Thyroid gland (tissue), 4 donors: ENCODE results near the gene EIF3L. TPM values are rescaled to one million over a fixed set of nuclear protein-coding genes. Genes with fewer than 3 reads are reported as not detected.

ENCODE experiments used
- DNase-seq, 2 donors: peaks; one replicate each; pipeline ENCODE4 v3.0.0-alpha.2; 2019
- H3K27ac ChIP-seq, 3 donors: fragments of 200-600 bp; sonication (generic); 1 replicate in 2 of 3; 2 replicates in 1 of 3; pipeline ENCODE4 v1.5.1; 2016 to 2019; ENCODE audit warnings: mild to moderate bottlenecking in 1 of 3, moderate library complexity in 1 of 3
- H3K27me3 ChIP-seq: fragments of 200-600 bp; sonication (generic); one replicate; pipeline ENCODE4 v1.5.1; 2019
- H3K36me3 ChIP-seq, 2 donors: fragments of 200-600 bp; sonication (generic); one replicate each; pipeline ENCODE4 v1.5.1; 2016 to 2019
- H3K4me1 ChIP-seq, 2 donors: fragments of 200-600 bp; sonication (generic); one replicate each; pipeline ENCODE4 v1.5.1; 2017 to 2019
- H3K4me3 ChIP-seq, 3 donors: fragments of 200-600 bp; sonication (generic); replicated peaks in 1 of 3; 1 replicate in 2 of 3; 2 replicates in 1 of 3; pipeline ENCODE4 v1.5.1; 2016; ENCODE audit warnings: mild to moderate bottlenecking in 1 of 3
- H3K9me3 ChIP-seq: fragments of 200-600 bp; sonication (generic); one replicate; pipeline ENCODE4 v1.5.1; 2017
- CTCF ChIP-seq, 6 experiments: fragments of 200-600 bp in 3 of 6; fragments of 450-650 bp in 3 of 6; sonication (generic) in 3 of 6; IDR thresholded peaks; one replicate each; pipeline ENCODE4 v1.5.1; 2016 to 2019; ENCODE audit warnings: antibody characterized with exemption in 6 of 6, mild to moderate bottlenecking in 2 of 6, inconsistent platforms in 1 of 6, moderate library complexity in 1 of 6
- POLR2A ChIP-seq, 2 donors: fragments of 450-650 bp; IDR thresholded peaks; one replicate each; pipeline ENCODE4 v1.6.1; 2017; ENCODE audit warnings: antibody characterized with exemption in 2 of 2, mild to moderate bottlenecking in 2 of 2, moderate library complexity in 1 of 2
- WGBS, 2 donors: methylation state at CpG; one replicate each; pipeline ENCODE4 v1.1.5; 2017; 5-methylcytosine and 5-hydroxymethylcytosine counted together
- intact Hi-C: fragments of 100-400 bp; cut with DNase I; formaldehyde crosslinking; loops from one replicate; pipeline ENCODE4 v1.15.1; 2023
- total RNA-seq, 4 donors: library from RNA; depleted of rRNA; stranded (reverse); fragments of >200 nt; gene quantifications; one replicate each; pipeline ENCODE4 v1.2.3, GENCODE V29; 2016

EIF3L gene
- total RNA-seq, 4 donors from 2014 or later: 423 to 557 (median 455) TPM

- TF ChIP-seq CTCF (IDR thresholded peaks at IDR 0.05) (no peak), POLR2A (IDR thresholded peaks at IDR 0.05) (peak in 1 of 2 donors; percentile 7)
- Histone ChIP-seq H3K27me3 (no peaks in the 10 kb centered on the region), H3K27ac (peak overlapping the region; percentile 44 to 83 (median 55)), H3K4me3 (peak overlapping the region; percentile 34 to 43 (median 34)), H3K4me1 (peaks cover 26 to 42% of the 10 kb centered on the region in 2 donors), H3K9me3 (no peaks in the 10 kb centered on the region), H3K36me3 (no peaks in the 10 kb centered on the region)
- intact Hi-C loops: no loop called here
- DNase-seq: peak; percentile 61 to 65
- 2 to 3% methylated on average over 19 of the region's 19 CpGs for WGBS, 2 donors
Measured at GRCh38 chr22:37806409-37807333, 42.5 kb upstream of the EIF3L start.

DNA sequence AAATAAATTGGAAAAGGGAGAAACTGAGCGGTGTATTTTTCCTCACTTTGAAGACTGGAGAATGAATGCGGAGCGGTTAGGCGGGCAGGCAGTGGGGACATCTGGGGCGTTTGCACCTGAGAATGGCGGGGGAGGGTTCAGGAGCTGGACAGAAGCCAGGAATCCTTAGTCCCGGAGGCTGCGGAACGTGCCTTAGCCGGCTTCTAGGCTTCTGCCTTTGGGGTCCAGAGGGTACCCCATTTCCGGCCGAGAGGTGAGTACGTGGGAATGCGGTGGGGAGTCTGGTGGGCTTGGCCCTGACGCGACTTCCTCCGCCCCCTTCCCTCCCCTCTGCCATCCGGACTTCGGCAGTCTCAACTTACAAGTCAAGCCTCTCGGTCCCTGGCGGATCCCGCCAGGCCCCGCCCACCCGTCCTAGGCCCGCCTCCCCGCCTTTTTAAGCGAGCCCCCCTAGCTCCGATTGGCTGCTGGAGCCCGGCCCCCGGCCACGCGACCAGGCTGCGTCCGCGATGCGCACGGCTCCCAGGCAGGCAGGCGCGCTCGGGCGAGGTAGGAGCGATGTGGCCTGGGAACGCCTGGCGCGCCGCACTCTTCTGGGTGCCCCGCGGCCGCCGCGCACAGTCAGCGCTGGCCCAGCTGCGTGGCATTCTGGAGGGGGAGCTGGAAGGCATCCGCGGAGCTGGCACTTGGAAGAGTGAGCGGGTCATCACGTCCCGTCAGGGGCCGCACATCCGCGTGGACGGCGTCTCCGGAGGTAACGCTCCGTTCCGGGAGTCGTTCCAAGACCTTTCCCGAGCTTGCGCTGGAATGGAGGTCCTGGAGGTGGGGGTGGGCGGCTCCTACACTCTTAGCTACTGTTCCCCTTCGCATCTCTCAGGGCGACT is 41.6 kb upstream of the EIF3L start, which contains the start of gene GCAT:
GCAT (plus strand) TSS at position 525 of the 884 bp plus-strand sequence; CDS start at position 559, 34 bp downstream.
- TF ChIP-seq POLR2A (IDR thresholded peaks at IDR 0.05) (peak; percentile 10 to 93), CTCF (IDR thresholded peaks at IDR 0.05) (no peak)
- intact Hi-C loops: no loop called here
- WGBS, 2 donors: 1 to 2% methylated on average over 16 to 23 of the region's 73 CpGs
- Histone ChIP-seq H3K27me3 (no peaks in the 10 kb centered on the region), H3K27ac (peak within 1 kb of the TSS; percentile 44 to 83 (median 55)), H3K4me1 (peaks cover 22 to 41% of the 10 kb centered on the region in 2 donors), H3K9me3 (no peaks in the 10 kb centered on the region), H3K36me3 (no peaks in the 10 kb centered on the region), H3K4me3 (peak within 1 kb of the TSS; percentile 34 to 47 (median 34))
- peak; percentile 97 to 98 for DNase-seq

DNA sequence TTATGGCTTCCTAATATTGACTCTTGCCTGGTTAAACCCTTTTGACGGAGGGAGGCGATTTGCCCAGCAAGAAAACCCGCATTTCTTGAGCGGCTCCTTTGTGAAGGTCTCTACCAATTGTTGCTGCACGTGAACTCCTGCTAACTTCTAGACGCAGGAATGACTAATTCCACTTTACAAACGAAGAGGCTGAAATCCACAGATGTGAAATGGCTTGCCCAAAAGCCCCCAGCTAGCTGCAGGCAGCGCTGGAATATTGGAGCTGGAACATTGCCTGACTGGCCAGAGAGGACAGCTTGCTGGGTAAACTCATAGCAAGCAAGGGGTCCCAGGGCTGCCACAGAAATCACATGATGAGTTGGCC is 40.9 kb upstream of the EIF3L start:
- peaks cover 0 to 3% of the 10 kb centered on the region in 2 donors for H3K36me3 ChIP-seq
- peak in 1 of 2 donors; percentile 36 for DNase-seq
- peak overlapping the region; percentile 9 to 47 (median 34) for H3K4me3 ChIP-seq
- H3K27ac ChIP-seq: peak overlapping the region in 2 of 3 donors; percentile 22 to 47
- WGBS, 2 donors: 4 to 14% methylated on average over 8 of the region's 8 CpGs
- H3K9me3 ChIP-seq: no peaks in the 10 kb centered on the region
- no peaks in the 10 kb centered on the region for H3K27me3 ChIP-seq
- intact Hi-C loops: no loop called here
- peaks cover 19 to 34% of the 10 kb centered on the region in 2 donors for H3K4me1 ChIP-seq
- TF ChIP-seq POLR2A (IDR thresholded peaks at IDR 0.05): no peak
- no peak for TF ChIP-seq CTCF (IDR thresholded peaks at IDR 0.05)

GRCh38 chr22:37809672-37810333 is 39.4 kb upstream of the EIF3L start:
- H3K9me3 ChIP-seq: no peaks in the 10 kb centered on the region
- WGBS, 2 donors: 88 to 95% methylated on average over 5 of the region's 5 CpGs
- intact Hi-C loops: loop anchor here (10.0 kb wide), 1 partner anchor 125 kb away; no protein-coding TSS in a partner anchor

More at GRCh38 chr22:37809672-37810333, 39.4 kb upstream of the EIF3L start:
- H3K27ac ChIP-seq: no peak overlapping the region
- H3K36me3 ChIP-seq: peaks cover 0 to 3% of the 10 kb centered on the region in 2 donors
- TF ChIP-seq CTCF (IDR thresholded peaks at IDR 0.05) (no peak), POLR2A (IDR thresholded peaks at IDR 0.05) (no peak)
- no peak overlapping the region for H3K4me3 ChIP-seq
- H3K27me3 ChIP-seq: no peaks in the 10 kb centered on the region
- H3K4me1 ChIP-seq: peaks cover 19 to 21% of the 10 kb centered on the region in 2 donors
- no peak for DNase-seq
